ENCODE results near the gene GRIA4.
"Not testable (repeated sequence)": the region's sequence is repeated elsewhere in the genome, so short reads cannot be mapped to it uniquely, and the experiment has no call there.

GRIA4 gene

DNA sequence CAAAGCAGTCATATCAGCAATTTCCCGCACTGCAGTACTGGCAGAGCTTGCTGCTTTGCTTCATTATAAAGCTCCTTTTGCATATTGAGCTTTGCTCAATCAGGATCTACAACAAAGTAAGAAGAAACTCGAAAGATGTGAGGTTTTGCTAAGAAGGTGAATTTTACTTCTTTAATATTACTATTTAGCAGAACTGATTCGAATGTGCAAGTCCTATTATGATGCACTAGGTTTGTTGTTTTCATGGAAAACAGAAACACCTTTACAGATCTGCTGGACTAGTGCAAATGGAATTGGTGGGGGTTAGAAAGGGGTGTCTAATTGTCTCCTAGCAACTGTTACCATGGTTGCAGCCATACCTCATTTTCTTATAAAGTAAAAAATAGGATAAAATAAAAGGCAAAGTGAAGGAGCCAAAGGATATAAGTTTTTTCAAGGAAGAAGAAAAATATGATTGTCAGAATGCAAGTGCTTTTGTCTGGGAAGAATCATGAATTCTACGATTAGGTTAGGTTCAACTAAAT lies 259.0 kb downstream of the GRIA4 start:
- Histone ChIP-seq H3K56ac (ENCODE audit: low read length) (no peak overlapping the region), H3K4me1 (ENCODE audit: control insufficient read depth, low read depth, low read length) (no peaks in the 10 kb centered on the region), H4K8ac (ENCODE audit: low read depth, low read length) (no peak overlapping the region), H3K23ac (ENCODE audit: low read length) (no peak overlapping the region), H3K4ac (ENCODE audit: low read depth, low read length) (no peak overlapping the region), H3K27ac (ENCODE audit: low read depth, low read length) (no peak overlapping the region), H3K36me3 (ENCODE audit: control insufficient read depth, insufficient read depth, low read length) (no peaks in the 10 kb centered on the region), H3K18ac (ENCODE audit: low read length) (no peak overlapping the region), H3K4me3 (ENCODE audit: low read length) (no peak overlapping the region), H2BK15ac (replicated peaks; ENCODE audit: low read depth) (no peak overlapping the region), H3K79me1 (ENCODE audit: low read length) (no peaks in the 10 kb centered on the region), H2BK120ac (ENCODE audit: low read depth, low read length) (no peak overlapping the region), H4K5ac (ENCODE audit: low read length) (no peak overlapping the region), H2AK5ac (ENCODE audit: low read length) (no peak overlapping the region), H3K9ac (ENCODE audit: low read length) (no peak overlapping the region), H3K27me3 (ENCODE audit: insufficient read depth, low read length, poor library complexity) (no peaks in the 10 kb centered on the region), H3K79me2 (ENCODE audit: control insufficient read depth, insufficient read depth, low read length) (no peaks in the 10 kb centered on the region), H2BK5ac (ENCODE audit: low read length) (no peak overlapping the region), H3K4me2 (ENCODE audit: low read length) (no peak overlapping the region)
- no peak for DNase-seq
- WGBS (ENCODE audit: extremely low coverage, insufficient coverage, low lambda C conversion rate) = no CpG with 5 or more reads among the region's 4 CpGs

DNA sequence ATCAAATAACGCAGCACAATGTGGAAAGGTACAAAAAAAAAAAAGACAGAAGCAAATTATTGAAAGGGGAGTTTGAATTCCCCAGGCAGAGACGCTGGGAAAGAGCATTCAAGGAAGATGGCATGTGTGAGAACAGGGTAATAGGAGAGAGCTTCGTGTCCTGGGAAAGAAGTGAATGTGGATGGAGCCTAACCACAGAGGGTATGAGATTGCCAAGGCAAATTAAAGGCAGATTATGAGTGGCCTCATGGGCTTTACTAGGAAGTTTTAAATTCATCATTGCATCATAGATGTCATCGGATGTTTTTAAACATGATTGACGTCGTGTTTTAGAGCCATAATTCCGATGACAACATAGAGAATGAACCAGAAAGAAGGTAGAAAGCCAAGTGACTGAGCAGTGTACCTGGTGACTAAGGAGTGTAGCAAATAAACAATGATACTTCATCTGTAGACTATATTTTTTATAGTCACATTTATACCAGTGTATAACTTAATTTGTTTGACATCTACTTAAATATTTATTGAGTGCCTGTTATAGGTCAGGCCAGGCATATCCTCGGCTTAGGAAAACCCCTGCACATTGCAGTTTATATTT lies 260.7 kb downstream of the GRIA4 start:
- no peaks in the 10 kb centered on the region for H3K79me1 ChIP-seq (ENCODE audit: low read length)
- H4K5ac ChIP-seq (ENCODE audit: low read length) = no peak overlapping the region
- no peak overlapping the region for H2BK120ac ChIP-seq (ENCODE audit: low read depth, low read length)
- H2AK5ac ChIP-seq (ENCODE audit: low read length) = no peak overlapping the region
- H3K4ac ChIP-seq (ENCODE audit: low read depth, low read length) = no peak overlapping the region
- no peak overlapping the region for H3K23ac ChIP-seq (ENCODE audit: low read length)
- H3K9ac ChIP-seq (ENCODE audit: low read length) = no peak overlapping the region
- H3K36me3 ChIP-seq (ENCODE audit: control insufficient read depth, insufficient read depth, low read length) = no peaks in the 10 kb centered on the region
- no peak for DNase-seq
- H3K4me2 ChIP-seq (ENCODE audit: low read length) = no peak overlapping the region
- no peaks in the 10 kb centered on the region for H3K27me3 ChIP-seq (ENCODE audit: insufficient read depth, low read length, poor library complexity)
- no peak overlapping the region for H3K18ac ChIP-seq (ENCODE audit: low read length)
- H3K56ac ChIP-seq (ENCODE audit: low read length) = no peak overlapping the region
- H2BK15ac ChIP-seq (replicated peaks; ENCODE audit: low read depth) = no peak overlapping the region
- no peak overlapping the region for H3K4me3 ChIP-seq (ENCODE audit: low read length)
- H3K79me2 ChIP-seq (ENCODE audit: control insufficient read depth, insufficient read depth, low read length) = no peaks in the 10 kb centered on the region
- WGBS (ENCODE audit: extremely low coverage, insufficient coverage, low lambda C conversion rate) = no CpG with 5 or more reads among the region's 8 CpGs
- H2BK5ac ChIP-seq (ENCODE audit: low read length) = no peak overlapping the region
- no peak overlapping the region for H4K8ac ChIP-seq (ENCODE audit: low read depth, low read length)
- H3K4me1 ChIP-seq (ENCODE audit: control insufficient read depth, low read depth, low read length) = no peaks in the 10 kb centered on the region
- H3K27ac ChIP-seq (ENCODE audit: low read depth, low read length) = no peak overlapping the region

DNA sequence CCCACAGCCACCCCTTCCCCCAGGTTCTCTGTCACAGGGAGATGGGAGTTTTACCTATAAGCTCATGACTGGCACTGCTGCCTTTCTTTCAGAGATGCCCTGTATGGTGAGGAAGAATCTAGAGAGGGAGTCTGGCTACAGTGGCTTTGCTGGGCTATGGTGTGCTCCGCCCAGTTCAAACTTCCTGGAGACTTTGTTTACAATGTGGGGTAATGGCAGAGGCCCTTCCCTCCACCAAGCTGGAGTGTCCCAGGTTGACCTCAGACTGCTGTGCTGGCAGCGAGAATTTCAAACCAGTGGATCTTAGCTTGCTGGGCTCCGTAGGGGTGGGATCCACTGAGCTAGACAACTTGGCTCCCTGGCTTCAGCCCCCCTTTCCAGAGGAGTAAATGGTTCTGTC lies 268.6 kb downstream of the GRIA4 start:
- no CpG with 5 or more reads among the region's 3 CpGs for WGBS (ENCODE audit: extremely low coverage, insufficient coverage, low lambda C conversion rate)
- no peak overlapping the region for H2AK5ac ChIP-seq (ENCODE audit: low read length)
- no peaks in the 10 kb centered on the region for H3K36me3 ChIP-seq (ENCODE audit: control insufficient read depth, insufficient read depth, low read length)
- H3K79me1 ChIP-seq (ENCODE audit: low read length) = no peaks in the 10 kb centered on the region
- no peak overlapping the region for H3K9ac ChIP-seq (ENCODE audit: low read length)
- no peak overlapping the region for H3K23ac ChIP-seq (ENCODE audit: low read length)
- H3K79me2 ChIP-seq (ENCODE audit: control insufficient read depth, insufficient read depth, low read length) = no peaks in the 10 kb centered on the region
- no peak overlapping the region for H4K5ac ChIP-seq (ENCODE audit: low read length)
- H3K56ac ChIP-seq (ENCODE audit: low read length) = no peak overlapping the region
- H3K27ac ChIP-seq (ENCODE audit: low read depth, low read length) = no peak overlapping the region
- H2BK120ac ChIP-seq (ENCODE audit: low read depth, low read length) = no peak overlapping the region
- no peak overlapping the region for H4K8ac ChIP-seq (ENCODE audit: low read depth, low read length)
- no peak overlapping the region for H3K4me3 ChIP-seq (ENCODE audit: low read length)
- no peaks in the 10 kb centered on the region for H3K4me1 ChIP-seq (ENCODE audit: control insufficient read depth, low read depth, low read length)
- no peak overlapping the region for H3K4ac ChIP-seq (ENCODE audit: low read depth, low read length)
- no peak overlapping the region for H3K18ac ChIP-seq (ENCODE audit: low read length)
- H2BK5ac ChIP-seq (ENCODE audit: low read length) = no peak overlapping the region
- H3K4me2 ChIP-seq (ENCODE audit: low read length) = no peak overlapping the region
- DNase-seq = no peak
- H3K27me3 ChIP-seq (ENCODE audit: insufficient read depth, low read length, poor library complexity) = no peaks in the 10 kb centered on the region
- no peak overlapping the region for H2BK15ac ChIP-seq (replicated peaks; ENCODE audit: low read depth)

DNA sequence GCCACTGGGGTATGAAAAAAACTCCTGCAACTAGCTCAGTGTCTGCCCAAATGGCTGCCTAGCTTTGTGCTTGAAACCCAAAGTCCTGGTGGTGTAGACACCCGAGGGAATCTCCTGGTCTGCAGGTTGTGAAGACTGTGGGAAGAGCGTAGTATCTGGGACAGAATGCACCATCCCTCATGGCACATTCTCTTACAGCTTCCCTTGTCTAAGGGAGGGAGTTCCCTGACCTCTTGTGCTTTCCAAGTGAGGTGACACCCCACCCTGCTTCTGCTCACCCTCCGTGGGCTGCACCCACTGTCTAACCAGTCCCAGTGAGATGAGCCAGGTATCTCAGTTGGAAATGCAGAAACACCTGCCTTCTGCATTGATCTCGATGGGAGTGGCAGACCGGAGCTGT lies 269.1 kb downstream of the GRIA4 start:
- H3K36me3 ChIP-seq (ENCODE audit: control insufficient read depth, insufficient read depth, low read length); H2BK15ac ChIP-seq (replicated peaks; ENCODE audit: low read depth); H3K27me3 ChIP-seq (ENCODE audit: insufficient read depth, low read length, poor library complexity); H3K4me3 ChIP-seq (ENCODE audit: low read length); DNase-seq; H3K4me2 ChIP-seq (ENCODE audit: low read length); H2BK5ac ChIP-seq (ENCODE audit: low read length); H3K18ac ChIP-seq (ENCODE audit: low read length); H2BK120ac ChIP-seq (ENCODE audit: low read depth, low read length); H3K4ac ChIP-seq (ENCODE audit: low read depth, low read length); H3K4me1 ChIP-seq (ENCODE audit: control insufficient read depth, low read depth, low read length); H3K79me2 ChIP-seq (ENCODE audit: control insufficient read depth, insufficient read depth, low read length); H3K56ac ChIP-seq (ENCODE audit: low read length); H4K5ac ChIP-seq (ENCODE audit: low read length); H3K27ac ChIP-seq (ENCODE audit: low read depth, low read length); H2AK5ac ChIP-seq (ENCODE audit: low read length); H3K79me1 ChIP-seq (ENCODE audit: low read length); H3K9ac ChIP-seq (ENCODE audit: low read length); H4K8ac ChIP-seq (ENCODE audit: low read depth, low read length); H3K23ac ChIP-seq (ENCODE audit: low read length): not testable (repeated sequence)
- WGBS (ENCODE audit: extremely low coverage, insufficient coverage, low lambda C conversion rate) = no CpG with 5 or more reads among the region's 5 CpGs

DNA sequence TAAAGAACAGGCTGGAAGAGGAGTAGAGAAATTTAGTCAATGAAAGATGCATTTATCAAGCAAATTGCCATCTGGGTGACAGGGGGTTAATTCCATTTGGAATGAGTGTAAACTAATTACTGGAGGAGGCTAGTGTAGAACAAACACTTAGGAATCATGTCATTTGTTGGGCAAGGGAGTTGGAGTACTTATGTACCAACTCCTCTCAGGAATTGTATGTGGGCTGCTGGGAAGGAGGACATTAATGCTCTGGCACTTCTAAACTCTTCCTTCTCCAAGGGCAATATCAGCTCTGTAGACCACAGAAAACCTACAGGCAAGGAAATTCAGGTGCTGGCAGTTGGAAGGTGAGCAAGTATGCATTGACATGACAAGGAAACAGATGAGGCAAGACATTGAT lies 271.2 kb downstream of the GRIA4 start:
- Histone ChIP-seq H3K4me3 (ENCODE audit: low read length) (no peak overlapping the region), H3K27me3 (ENCODE audit: insufficient read depth, low read length, poor library complexity) (no peaks in the 10 kb centered on the region), H4K8ac (ENCODE audit: low read depth, low read length) (no peak overlapping the region), H3K18ac (ENCODE audit: low read length) (no peak overlapping the region), H3K4ac (ENCODE audit: low read depth, low read length) (no peak overlapping the region), H2BK5ac (ENCODE audit: low read length) (no peak overlapping the region), H3K4me2 (ENCODE audit: low read length) (no peak overlapping the region), H2BK120ac (ENCODE audit: low read depth, low read length) (no peak overlapping the region), H3K79me1 (ENCODE audit: low read length) (no peaks in the 10 kb centered on the region), H3K27ac (ENCODE audit: low read depth, low read length) (no peak overlapping the region), H3K9ac (ENCODE audit: low read length) (no peak overlapping the region), H3K36me3 (ENCODE audit: control insufficient read depth, insufficient read depth, low read length) (no peaks in the 10 kb centered on the region), H2AK5ac (ENCODE audit: low read length) (no peak overlapping the region), H3K23ac (ENCODE audit: low read length) (no peak overlapping the region), H3K79me2 (ENCODE audit: control insufficient read depth, insufficient read depth, low read length) (no peaks in the 10 kb centered on the region), H4K5ac (ENCODE audit: low read length) (no peak overlapping the region), H3K4me1 (ENCODE audit: control insufficient read depth, low read depth, low read length) (no peaks in the 10 kb centered on the region), H2BK15ac (replicated peaks; ENCODE audit: low read depth) (no peak overlapping the region), H3K56ac (ENCODE audit: low read length) (no peak overlapping the region)
- DNase-seq = no peak

DNA sequence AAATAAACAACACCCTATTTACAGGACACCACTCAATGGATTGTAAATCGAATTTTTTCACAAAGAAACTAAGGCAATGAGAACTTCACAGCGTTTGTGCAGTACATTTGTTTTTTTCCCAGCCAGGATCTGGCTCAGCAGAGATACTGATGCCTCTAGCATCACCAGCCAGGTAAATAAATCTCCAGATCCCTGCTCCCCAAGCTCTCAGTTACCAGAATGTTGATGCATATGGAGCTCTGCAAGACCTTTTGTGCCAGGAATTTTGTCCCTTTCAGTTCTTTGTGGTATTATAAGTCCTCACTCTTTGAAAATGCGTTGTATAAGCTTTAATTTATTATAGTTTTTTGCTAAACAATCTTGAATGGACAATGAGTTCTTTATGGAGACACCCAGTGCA lies 274.6 kb downstream of the GRIA4 start:
- Histone ChIP-seq H2BK120ac (ENCODE audit: low read depth, low read length) (no peak overlapping the region), H2BK15ac (replicated peaks; ENCODE audit: low read depth) (no peak overlapping the region), H3K79me2 (ENCODE audit: control insufficient read depth, insufficient read depth, low read length) (no peaks in the 10 kb centered on the region), H2AK5ac (ENCODE audit: low read length) (no peak overlapping the region), H4K8ac (ENCODE audit: low read depth, low read length) (no peak overlapping the region), H3K9ac (ENCODE audit: low read length) (no peak overlapping the region), H3K4me1 (ENCODE audit: control insufficient read depth, low read depth, low read length) (no peaks in the 10 kb centered on the region), H3K4me3 (ENCODE audit: low read length) (no peak overlapping the region), H3K23ac (ENCODE audit: low read length) (no peak overlapping the region), H3K4ac (ENCODE audit: low read depth, low read length) (no peak overlapping the region), H3K18ac (ENCODE audit: low read length) (no peak overlapping the region), H3K4me2 (ENCODE audit: low read length) (no peak overlapping the region), H3K27me3 (ENCODE audit: insufficient read depth, low read length, poor library complexity) (no peaks in the 10 kb centered on the region), H2BK5ac (ENCODE audit: low read length) (no peak overlapping the region), H3K27ac (ENCODE audit: low read depth, low read length) (no peak overlapping the region), H3K56ac (ENCODE audit: low read length) (no peak overlapping the region), H3K79me1 (ENCODE audit: low read length) (no peaks in the 10 kb centered on the region), H4K5ac (ENCODE audit: low read length) (no peak overlapping the region), H3K36me3 (ENCODE audit: control insufficient read depth, insufficient read depth, low read length) (no peaks in the 10 kb centered on the region)
- no CpG with 5 or more reads among the region's 3 CpGs for WGBS (ENCODE audit: extremely low coverage, insufficient coverage, low lambda C conversion rate)
- no peak for DNase-seq

All from mesendoderm (in vitro differentiated cells).